Lower lobe of right lung (tissue), 2 donors: Measurements from ENCODE around the gene C1orf105. TPM values are rescaled to one million over a fixed set of nuclear protein-coding genes. Genes with fewer than 3 reads are reported as not detected.
A peak's percentile ranks its signal among the peaks of the same experiment; 100 is the strongest.

Source experiments
- ATAC-seq, 2 donors: fragments of 200-7000 bp; cut with Tn5 transposase; one replicate each; pipeline ENCODE4 v1.9.1; 2020 to 2022; ENCODE audit warnings: mild to moderate bottlenecking in 2 of 2, moderate library complexity in 2 of 2
- DNase-seq: peaks from one replicate; pipeline ENCODE4 v3.0.0-alpha.2; 2020
- H3K27ac ChIP-seq: fragments of 200-600 bp; one replicate; pipeline ENCODE4 v1.8.0; 2022
- H3K27me3 ChIP-seq: fragments of 200-600 bp; one replicate; pipeline ENCODE4 v1.8.0; 2022; ENCODE audit warnings: low read depth
- H3K36me3 ChIP-seq: fragments of 200-600 bp; one replicate; pipeline ENCODE4 v1.8.0; 2022; ENCODE audit warnings: mild to moderate bottlenecking
- H3K4me1 ChIP-seq: fragments of 200-600 bp; one replicate; pipeline ENCODE4 v1.8.0; 2022
- H3K4me3 ChIP-seq: fragments of 200-600 bp; one replicate; pipeline ENCODE4 v1.8.0; 2022; ENCODE audit warnings: mild to moderate bottlenecking
- H3K9me3 ChIP-seq: fragments of 200-600 bp; one replicate; pipeline ENCODE4 v1.8.0; 2022
- CTCF ChIP-seq: fragments of 200-600 bp; IDR thresholded peaks from one replicate; pipeline ENCODE4 v1.8.0; 2022; ENCODE audit warnings: antibody characterized with exemption, mild to moderate bottlenecking
- intact Hi-C: fragments of 100-400 bp; cut with DNase I; formaldehyde crosslinking; loops from one replicate; pipeline ENCODE4 v1.11.0; 2022
- total RNA-seq: library from RNA; stranded (reverse); fragmentation: NEBNext Ultra II Directional; extraction: Animal tissue kit (Norgen Biotek cat#: 25700); gene quantifications from one replicate; pipeline ENCODE4 v1.2.1, GENCODE V29; 2021
- donor health status: DM: no; HTN: yes; CAD: no; lungs with severe emphysema.

Gene C1orf105
- total RNA-seq, 1 donor from 2014 or later, result not detected

GRCh38 chr1:172451002-172451443, 30.5 kb downstream of the C1orf105 start:
- intact Hi-C loops, result no loop called here
- H3K4me1 ChIP-seq, result peaks cover 18% of the 10 kb centered on the region
- ATAC-seq, result peak; percentile 41 to 85
- H3K9me3 ChIP-seq, result no peaks in the 10 kb centered on the region
- H3K27me3 ChIP-seq, result no peaks in the 10 kb centered on the region
- no peak overlapping the region for H3K27ac ChIP-seq
- no peak for TF ChIP-seq CTCF
- H3K4me3 ChIP-seq, result no peak overlapping the region
- no peaks in the 10 kb centered on the region for H3K36me3 ChIP-seq
- no peak for DNase-seq

DNA sequence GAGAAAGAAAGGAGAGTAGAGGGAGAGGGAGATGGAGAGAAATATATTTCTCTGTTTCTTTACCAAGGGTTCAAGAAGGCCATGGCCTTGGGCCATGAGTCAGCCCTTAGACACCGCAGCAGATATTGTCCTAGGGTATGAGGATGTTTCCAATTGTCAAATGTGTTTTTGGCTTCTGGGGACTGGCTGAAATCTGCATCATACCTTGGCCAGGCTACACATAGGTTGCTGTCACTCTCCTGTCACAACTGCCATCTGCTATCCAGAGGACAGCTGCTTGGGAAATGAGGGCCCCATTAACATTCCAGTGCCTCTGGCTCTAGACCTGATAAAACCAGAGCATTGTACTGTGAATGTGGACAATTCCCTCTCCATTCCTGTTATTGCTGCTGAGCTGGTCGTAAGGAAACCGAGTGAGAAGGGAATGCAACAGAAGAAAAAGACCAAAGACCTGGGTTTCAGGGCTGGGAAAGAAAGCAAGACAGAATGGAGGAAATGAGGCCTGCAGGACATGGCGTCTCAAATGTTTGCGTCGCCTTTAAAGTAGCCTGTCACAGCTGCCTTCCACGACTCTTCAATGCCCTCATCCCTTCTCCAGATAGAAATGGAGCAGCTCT, 32.2 kb downstream of the C1orf105 start:
- no peaks in the 10 kb centered on the region for H3K27me3 ChIP-seq
- intact Hi-C loops, result no loop called here

GRCh38 chr1:172453153-172453545, 32.7 kb downstream of the C1orf105 start:
- Histone ChIP-seq H3K36me3 (no peaks in the 10 kb centered on the region), H3K4me1 (peaks cover 9% of the 10 kb centered on the region), H3K4me3 (no peak overlapping the region), H3K27me3 (no peaks in the 10 kb centered on the region), H3K9me3 (no peaks in the 10 kb centered on the region), H3K27ac (no peak overlapping the region)
- ATAC-seq, result no peak
- intact Hi-C loops, result no loop called here
- no peak for TF ChIP-seq CTCF
- DNase-seq, result no peak

More for the DNA sequence above, 32.2 kb downstream of the C1orf105 start:
- H3K36me3 ChIP-seq, result no peaks in the 10 kb centered on the region
- no peak for TF ChIP-seq CTCF
- H3K27ac ChIP-seq, result no peak overlapping the region
- DNase-seq (no peak), ATAC-seq (no peak)
- H3K4me3 ChIP-seq, result no peak overlapping the region
- H3K4me1 ChIP-seq, result peaks cover 14% of the 10 kb centered on the region
- no peaks in the 10 kb centered on the region for H3K9me3 ChIP-seq

- H3K4me1 ChIP-seq, result peaks cover 9% of the 10 kb centered on the region
- TF ChIP-seq CTCF, result no peak
- intact Hi-C loops, result no loop called here
- no peak for ATAC-seq
- H3K27me3 ChIP-seq, result no peaks in the 10 kb centered on the region
- H3K4me3 ChIP-seq, result no peak overlapping the region
- H3K36me3 ChIP-seq, result no peaks in the 10 kb centered on the region
- H3K9me3 ChIP-seq, result no peaks in the 10 kb centered on the region
- no peak for DNase-seq
- H3K27ac ChIP-seq, result no peak overlapping the region
These were observed 33.1 kb downstream of the C1orf105 start for GRCh38 chr1:172453607-172454006.

DNA sequence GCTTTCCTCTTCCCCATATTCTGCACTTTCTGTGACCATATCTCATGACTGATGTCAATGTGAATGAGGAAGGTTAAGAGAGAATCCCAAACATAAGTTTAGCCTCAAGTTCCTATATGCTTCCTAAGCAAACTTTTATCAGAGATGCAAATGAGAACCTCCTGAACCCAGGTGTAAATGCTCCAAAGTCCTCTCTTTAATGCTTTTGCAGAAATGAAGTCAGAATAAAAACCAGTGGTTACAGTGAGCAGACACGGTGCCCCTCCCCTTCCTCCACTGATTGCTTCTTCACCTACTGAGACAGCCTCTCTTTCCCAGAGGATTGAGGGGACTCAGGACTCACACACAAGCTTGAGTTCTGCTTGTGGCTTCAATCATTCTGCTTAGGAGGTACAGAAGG, 35.0 kb downstream of the C1orf105 start:
- H3K27me3 ChIP-seq, result no peaks in the 10 kb centered on the region
- H3K9me3 ChIP-seq, result no peaks in the 10 kb centered on the region
- H3K4me1 ChIP-seq, result peaks cover 4% of the 10 kb centered on the region
- H3K4me3 ChIP-seq, result no peak overlapping the region
- no peak for DNase-seq
- no peak overlapping the region for H3K27ac ChIP-seq
- no peak for ATAC-seq
- H3K36me3 ChIP-seq, result no peaks in the 10 kb centered on the region
- intact Hi-C loops, result no loop called here
- TF ChIP-seq CTCF, result no peak
